ENCODE measurements around the gene MAPT. TPM values are rescaled to one million over a fixed set of nuclear protein-coding genes. Genes with fewer than 3 reads are reported as not detected.

MAPT gene
- total and polyA plus RNA-seq, 2 of the 13 experiments (the other 11 are each of a cell fraction or from before 2014, with no cell fraction given): 2.1 to 2.8 TPM

GRCh38 chr17:46002311-46002972, 108.1 kb downstream of the MAPT start (continued):
- TF ChIP-seq MTF2 (CRISPR knock-in tag; IDR thresholded peaks at IDR 0.05; ENCODE audit: borderline replicate concordance) (no peak), ZNF790 (CRISPR knock-in tag; IDR thresholded peaks at IDR 0.05; ENCODE audit: borderline replicate concordance) (no peak), ARID3A (IDR thresholded peaks at IDR 0.05; ENCODE audit: low read depth, low read length) (0 out of 2 replicates have a peak, but pooled peaks have one; percentile 27), IKZF1 (IDR thresholded peaks at IDR 0.05) (no peak), ZNF430 (CRISPR knock-in tag; IDR thresholded peaks at IDR 0.05) (no peak), CREM (IDR thresholded peaks at IDR 0.05) (no peak), CREM (CRISPR knock-in tag; IDR thresholded peaks at IDR 0.05) (no peak), YY1 (IDR thresholded peaks at IDR 0.05; ENCODE audit: insufficient read depth, insufficient replicate concordance, low read depth, low read length) (no peak), KIAA2018 (CRISPR knock-in tag; IDR thresholded peaks at IDR 0.05; ENCODE audit: borderline replicate concordance) (no peak), SMAD9 (CRISPR knock-in tag; IDR thresholded peaks at IDR 0.05) (no peak), ZNF652 (CRISPR knock-in tag; IDR thresholded peaks at IDR 0.05; ENCODE audit: borderline replicate concordance, low read depth) (no peak; the same call in 1 of the 2 replicates), RXRA (CRISPR knock-in tag; IDR thresholded peaks at IDR 0.05) (no peak), ZNF775 (CRISPR knock-in tag; IDR thresholded peaks at IDR 0.05; ENCODE audit: borderline replicate concordance) (no peak), NFE2L2 (IDR thresholded peaks at IDR 0.05; ENCODE audit: low read length) (no peak), MIER2 (CRISPR knock-in tag; IDR thresholded peaks at IDR 0.05) (peak; percentile 50; the same call in 1 of the 2 replicates), ARID5B (CRISPR knock-in tag; IDR thresholded peaks at IDR 0.05) (peak; percentile 32), RNF2 (conservative IDR thresholded peaks at IDR 0.05; ENCODE audit: low read depth) (no peak), JUND (CRISPR knock-in tag; IDR thresholded peaks at IDR 0.05) (no peak)

Data from HepG2 (cell line).